NOMO-1 treated with dmso at 0.1 percent for 144 hours (cell line): ENCODE measurements around the gene KRT13.

Experiments
- DNase-seq: peaks from one replicate; lab custom pipeline; 2025; ENCODE audit not compliant: unreplicated experiment; lab: John Stamatoyannopoulos, UW

Gene KRT13

GRCh38 chr17:41537990-41538389 lies 32.6 kb upstream of the KRT13 start:
- no peak for DNase-seq

GRCh38 chr17:41537614-41537954 lies 32.2 kb upstream of the KRT13 start:
- no peak for DNase-seq

- no peak for DNase-seq
Measured at GRCh38 chr17:41536741-41537613, 31.6 kb upstream of the KRT13 start.

GRCh38 chr17:41535764-41536481 lies 30.5 kb upstream of the KRT13 start:
- no peak for DNase-seq

GRCh38 chr17:41534899-41535546 lies 29.6 kb upstream of the KRT13 start:
- DNase-seq, result no peak

GRCh38 chr17:41533613-41534012 lies 28.2 kb upstream of the KRT13 start:
- DNase-seq, result no peak

- DNase-seq, result no peak
Measured at GRCh38 chr17:41532947-41533570, 27.6 kb upstream of the KRT13 start.

GRCh38 chr17:41531993-41532392 lies 26.6 kb upstream of the KRT13 start:
- no peak for DNase-seq

- no peak for DNase-seq
Measured at GRCh38 chr17:41530062-41531048, 24.9 kb upstream of the KRT13 start.

GRCh38 chr17:41529491-41529915 lies 24.1 kb upstream of the KRT13 start:
- no peak for DNase-seq

GRCh38 chr17:41528959-41529353 lies 23.5 kb upstream of the KRT13 start:
- no peak for DNase-seq

GRCh38 chr17:41527063-41528023 lies 21.9 kb upstream of the KRT13 start:
- no peak for DNase-seq

- DNase-seq, result no peak
Measured at GRCh38 chr17:41524261-41524660, 18.8 kb upstream of the KRT13 start.

- DNase-seq, result no peak
Measured at GRCh38 chr17:41523787-41524186, 18.4 kb upstream of the KRT13 start.

- no peak for DNase-seq
Measured at GRCh38 chr17:41523225-41523593, 17.8 kb upstream of the KRT13 start.

- DNase-seq, result no peak
Measured at GRCh38 chr17:41522301-41523224, 17.2 kb upstream of the KRT13 start.

- DNase-seq, result no peak
Measured at GRCh38 chr17:41521574-41522261, 16.3 kb upstream of the KRT13 start.
